NCI-H774 (cell line): ENCODE results near the gene RBM46.
"Not testable (repeated sequence)": the region's sequence is repeated elsewhere in the genome, so short reads cannot be mapped to it uniquely, and the experiment has no call there.

Experiments used
- DNase-seq: peaks from one replicate; lab custom pipeline; 2025; lab: John Stamatoyannopoulos, UW

RBM46 gene

GRCh38 chr4:154838155-154838554 lies 57.1 kb downstream of the RBM46 start:
- DNase-seq = no peak

GRCh38 chr4:154838694-154839093 lies 57.6 kb downstream of the RBM46 start:
- DNase-seq = no peak

- no peak for DNase-seq
These were observed 73.3 kb downstream of the RBM46 start for GRCh38 chr4:154854362-154854761.

GRCh38 chr4:154858166-154858565 lies 77.1 kb downstream of the RBM46 start:
- DNase-seq = no peak

GRCh38 chr4:154868414-154869194 lies 87.5 kb downstream of the RBM46 start:
- no peak for DNase-seq

- no peak for DNase-seq
These were observed 88.2 kb downstream of the RBM46 start for GRCh38 chr4:154869301-154869700.

GRCh38 chr4:154872198-154872597 lies 91.1 kb downstream of the RBM46 start:
- DNase-seq = no peak

GRCh38 chr4:154874049-154874448 lies 93.0 kb downstream of the RBM46 start:
- not testable (repeated sequence) for DNase-seq

GRCh38 chr4:154877110-154877760 lies 96.2 kb downstream of the RBM46 start:
- DNase-seq = peak; percentile 11
